HTERT RPE-1 (cell line): Measurements from ENCODE around the gene SPC24.
"Not testable (repeated sequence)": the region's sequence is repeated elsewhere in the genome, so short reads cannot be mapped to it uniquely, and the experiment has no call there.

Experiments used
- in situ Hi-C: fragments of 300-500 bp; cut with MboI; formaldehyde crosslinking; loops from 4 replicates; pipeline ENCODE4 v1.14.3; 2020; ENCODE audit warnings: low sequenced_read_pairs

The SPC24 gene

DNA sequence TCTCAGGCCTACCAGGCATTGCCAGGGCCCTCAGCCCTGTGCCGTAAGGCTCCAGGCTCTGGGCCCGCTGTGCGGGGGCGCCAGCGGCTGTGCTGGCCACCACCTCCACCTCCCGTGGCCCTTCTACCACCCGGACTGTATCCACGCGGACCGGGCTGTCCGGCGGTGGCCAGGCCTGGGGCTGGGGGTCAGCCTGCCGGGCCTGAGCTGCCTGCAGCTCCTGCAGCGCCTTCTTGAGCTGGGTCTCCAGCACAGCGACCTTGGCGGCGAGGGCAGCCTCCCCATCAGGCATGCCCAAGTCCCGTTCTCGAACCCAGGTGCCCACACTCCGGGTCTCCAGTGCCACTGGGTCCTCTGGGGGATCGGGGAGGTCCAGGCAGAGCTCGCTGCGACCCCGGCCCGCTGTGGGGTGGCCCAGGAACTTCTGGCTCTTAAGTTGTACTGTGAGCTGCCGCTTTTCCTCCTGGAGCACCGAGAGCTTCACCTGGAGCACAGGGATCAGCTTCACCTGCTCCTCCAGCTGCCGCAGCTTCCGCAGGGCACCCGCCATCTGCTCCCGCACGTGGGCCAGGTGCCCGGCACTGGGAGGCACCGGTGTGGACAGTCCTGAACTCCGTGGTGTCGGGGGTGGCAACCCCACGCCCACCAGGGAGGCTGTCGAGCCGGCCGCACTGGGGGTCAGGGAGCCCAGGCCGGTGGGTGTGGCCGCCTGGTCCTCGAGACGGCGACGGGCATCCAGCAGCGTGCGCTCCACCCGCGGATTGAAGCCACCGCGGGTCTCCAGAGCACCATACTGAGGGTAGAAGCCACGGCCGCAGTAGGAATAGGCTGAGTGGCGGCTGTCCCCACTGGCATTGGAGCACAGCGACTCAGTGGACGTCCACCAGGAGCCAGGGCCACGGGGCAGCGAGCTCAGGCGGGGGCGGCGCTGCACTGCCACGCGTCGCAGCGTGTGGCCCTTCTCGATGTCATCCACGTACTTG lies 37.7 kb upstream of the SPC24 start:
- in situ Hi-C loops, result no loop called here

DNA sequence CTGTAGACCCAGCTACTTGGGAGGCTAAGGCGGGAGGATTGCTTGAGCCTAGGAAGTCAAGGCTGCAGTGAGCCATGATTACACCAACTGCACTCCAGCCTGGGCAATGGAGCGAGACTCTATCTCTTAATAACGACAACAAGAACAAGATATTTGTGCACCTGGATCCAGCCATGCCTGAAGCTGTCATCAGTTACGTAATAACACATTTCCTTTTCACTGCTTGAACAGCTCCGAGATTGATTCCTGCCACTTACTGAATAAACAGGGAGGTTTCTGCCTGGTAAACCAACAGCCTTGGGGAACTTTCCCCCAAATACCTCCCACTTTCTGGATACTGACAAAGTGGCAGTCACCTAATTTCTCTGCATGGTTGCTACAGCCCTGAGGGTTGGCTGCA lies 36.4 kb upstream of the SPC24 start:
- in situ Hi-C loops, result no loop called here

DNA sequence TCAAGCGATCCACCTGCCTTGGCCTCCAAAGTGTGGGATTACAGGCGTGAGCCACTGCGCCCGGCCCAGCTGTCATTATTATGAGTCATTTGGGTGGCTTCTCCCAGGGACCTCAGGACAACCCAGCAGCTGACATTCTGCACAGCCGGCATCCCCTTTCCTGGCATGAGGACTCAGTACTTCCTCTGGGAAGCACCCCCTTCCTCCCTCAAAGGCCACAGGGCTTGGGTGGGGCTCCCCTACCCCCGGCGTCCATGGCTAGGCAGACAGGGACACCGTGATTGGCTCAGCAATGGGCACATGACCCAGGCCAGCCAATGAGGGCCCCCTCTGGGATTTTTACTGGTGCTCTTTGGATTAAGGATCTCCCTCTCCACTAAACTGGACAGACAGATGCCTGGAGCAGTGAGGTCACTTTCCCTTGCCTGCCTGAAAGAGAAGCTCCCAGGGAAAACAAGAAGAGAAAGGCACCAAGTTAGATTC lies 35.7 kb upstream of the SPC24 start:
- in situ Hi-C loops, result no loop called here

DNA sequence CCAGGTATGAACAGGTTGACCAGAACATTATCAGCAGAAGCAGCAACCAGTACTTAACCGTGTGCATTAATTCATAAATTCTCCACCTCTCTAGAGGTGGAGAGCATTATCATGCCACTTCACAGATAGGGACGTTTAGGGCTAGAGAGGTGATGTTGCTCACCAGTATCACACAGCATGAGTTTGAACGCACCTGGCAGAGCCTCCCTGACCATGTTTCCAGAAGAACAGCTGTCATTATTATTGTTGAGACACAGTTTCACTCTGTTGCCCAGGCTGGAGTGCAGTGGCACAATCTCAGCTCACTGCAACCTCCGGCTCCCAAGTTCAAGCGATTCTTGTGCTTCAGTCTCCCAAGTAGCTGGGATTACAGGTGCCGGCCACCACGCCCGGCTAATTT lies 34.9 kb upstream of the SPC24 start:
- in situ Hi-C loops, result no loop called here

DNA sequence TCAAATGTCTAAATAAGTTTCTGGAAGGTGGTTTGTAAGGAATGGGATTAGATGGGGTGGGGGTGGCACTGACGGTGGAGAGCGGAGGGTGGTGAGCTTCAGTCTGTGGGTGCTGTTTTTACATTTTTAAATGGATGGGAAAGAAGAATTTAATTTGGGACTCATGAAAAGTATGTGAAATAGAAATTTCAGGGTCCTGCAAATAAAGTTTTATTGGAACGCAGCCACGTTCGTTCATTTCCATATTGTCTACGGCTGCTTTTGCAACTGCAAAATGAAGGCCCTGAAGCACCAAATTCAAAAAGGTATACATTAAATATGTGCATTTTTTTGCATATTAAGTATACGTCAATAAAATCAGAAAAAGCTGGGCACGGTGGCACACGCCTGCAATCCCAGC lies 31.9 kb upstream of the SPC24 start:
- in situ Hi-C loops, result no loop called here

DNA sequence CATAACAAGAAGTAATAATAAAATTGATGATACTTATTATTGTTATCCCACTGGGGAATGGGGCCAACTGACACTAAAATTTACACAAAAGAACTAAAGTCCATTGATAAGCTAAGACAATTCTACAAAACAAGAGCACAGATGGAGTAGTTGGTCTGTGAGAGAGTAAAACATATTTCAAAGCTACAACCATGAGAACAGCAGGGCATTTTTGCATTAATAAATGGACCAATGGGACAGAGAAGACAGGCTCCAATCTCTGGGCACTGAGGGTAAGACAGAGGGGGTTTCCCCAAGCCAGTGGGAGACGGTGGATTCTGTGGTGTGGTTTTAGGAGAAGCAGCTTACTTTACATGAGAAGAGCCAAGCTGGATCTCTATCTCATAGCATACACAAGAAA lies 27.4 kb upstream of the SPC24 start:
- in situ Hi-C loops, result no loop called here

DNA sequence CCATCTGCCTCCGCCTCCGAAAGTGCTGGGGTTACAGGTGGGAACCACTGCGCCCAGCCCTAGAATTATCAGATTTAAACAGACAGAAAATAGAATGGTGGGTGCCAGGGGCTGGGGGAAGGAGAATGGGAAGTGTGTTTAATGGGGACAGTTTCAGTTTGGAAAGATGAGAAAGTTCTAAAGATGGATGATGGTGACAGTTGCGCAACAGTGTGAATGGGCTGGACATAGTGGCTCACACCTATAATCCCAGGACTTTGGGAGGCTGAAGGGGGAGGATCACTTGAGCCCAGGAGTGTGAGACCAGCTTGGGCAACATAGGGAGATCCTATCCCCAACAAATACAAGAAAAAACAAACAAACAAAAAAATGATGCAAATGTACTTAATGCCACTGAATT lies 25.9 kb upstream of the SPC24 start:
- in situ Hi-C loops, result no loop called here

DNA sequence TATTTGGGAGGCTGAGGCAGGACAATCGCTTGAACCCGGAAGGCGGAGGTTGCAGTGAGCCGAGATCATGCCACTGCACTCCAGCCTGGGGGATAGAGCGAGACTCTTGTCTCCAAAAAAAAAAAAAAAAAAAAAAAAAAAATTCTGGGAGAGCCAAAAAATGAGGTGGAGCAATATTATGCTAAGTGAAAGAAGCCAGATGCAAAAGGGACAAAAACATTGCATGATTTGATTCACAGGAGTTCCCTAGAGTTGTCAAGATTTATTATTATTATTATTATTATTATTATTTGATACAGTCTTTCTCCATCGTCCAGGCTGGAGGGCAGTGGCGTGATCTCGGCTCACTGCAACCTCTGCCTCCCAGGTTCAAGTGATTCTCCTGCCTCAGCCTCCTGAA lies 25.4 kb upstream of the SPC24 start:
- in situ Hi-C loops, result not testable (repeated sequence)

DNA sequence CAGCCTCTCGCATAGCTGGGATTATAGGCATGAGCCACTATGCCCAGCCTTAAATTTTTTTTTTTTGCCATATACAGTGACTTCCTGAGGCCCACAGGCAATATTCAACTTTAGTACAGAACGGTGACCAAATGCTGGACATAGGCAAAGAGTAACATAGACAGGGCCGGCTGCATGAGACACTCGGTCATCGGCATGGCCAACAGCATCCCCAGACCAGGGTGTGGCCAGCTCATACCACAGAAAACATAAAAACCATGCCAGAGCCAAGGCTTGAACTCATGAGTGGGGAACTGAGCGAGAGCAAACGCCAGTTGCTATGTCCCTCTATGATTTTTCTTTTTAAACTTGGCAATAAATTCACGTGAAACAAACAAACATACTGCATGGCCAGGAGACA lies 24.8 kb upstream of the SPC24 start:
- in situ Hi-C loops, result no loop called here

DNA sequence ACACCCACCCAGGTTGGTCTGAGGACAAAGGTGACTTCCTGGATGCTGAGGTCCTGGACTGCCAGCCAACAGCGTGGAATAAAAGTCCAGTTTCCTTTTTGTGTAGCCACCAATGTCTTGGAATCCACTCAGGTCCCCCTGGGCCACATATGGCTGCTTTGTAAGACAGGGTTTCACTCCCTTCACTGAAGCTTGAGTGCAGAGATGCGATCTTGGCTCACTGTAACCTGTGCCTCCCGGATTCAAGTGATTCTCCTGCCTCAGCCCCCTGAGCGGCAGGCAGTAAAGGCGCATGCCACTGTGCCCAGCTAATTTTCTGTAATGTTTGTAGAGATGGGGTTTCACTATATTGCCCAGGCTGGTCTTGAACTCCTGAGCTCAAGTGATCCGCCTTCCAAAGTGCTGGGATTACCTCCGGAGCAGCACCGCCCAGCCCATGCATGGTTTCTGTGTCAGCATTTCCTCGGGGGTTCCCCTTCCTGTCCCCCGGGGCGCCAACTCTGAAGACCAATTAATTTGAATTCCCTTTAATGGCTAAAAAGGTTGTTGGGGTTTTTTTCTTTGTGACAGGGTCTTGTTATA lies 24.2 kb upstream of the SPC24 start:
- in situ Hi-C loops, result no loop called here

DNA sequence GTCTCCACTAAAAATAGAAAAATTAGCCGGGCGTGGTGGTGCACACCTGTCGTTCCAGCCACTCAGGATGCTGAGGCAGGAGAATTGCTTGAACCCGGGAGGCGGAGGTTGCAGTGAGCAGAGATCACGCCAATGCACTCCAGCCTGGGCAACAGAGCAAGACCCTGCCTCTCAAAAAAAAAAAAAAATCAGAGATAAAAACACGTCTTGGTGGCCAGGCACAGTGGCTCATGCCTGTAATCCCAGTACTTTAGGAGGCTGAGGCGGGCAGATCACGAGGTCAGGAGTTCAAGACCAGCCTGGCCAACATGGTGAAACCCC lies 23.5 kb upstream of the SPC24 start:
- in situ Hi-C loops, result not testable (repeated sequence)

DNA sequence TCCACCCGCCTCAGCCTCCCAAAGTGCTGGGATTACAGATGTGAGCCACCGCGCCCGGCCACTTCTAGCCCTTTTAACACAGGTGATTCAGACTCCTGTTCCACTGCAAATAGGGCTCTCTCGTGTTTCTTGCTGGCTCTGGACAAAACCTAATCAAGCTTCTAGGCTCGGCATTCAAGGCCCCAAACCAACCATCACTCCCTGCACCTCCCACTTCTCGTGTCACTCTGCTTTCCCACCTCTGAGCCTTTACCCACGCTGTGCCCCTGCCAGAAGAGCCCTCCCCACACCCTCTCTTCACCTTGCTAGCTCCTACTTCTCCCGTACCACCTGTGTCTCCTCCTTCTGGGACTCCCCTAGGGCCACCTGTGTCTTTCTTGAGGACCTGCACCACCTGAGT lies 22.0 kb upstream of the SPC24 start:
- in situ Hi-C loops, result no loop called here

DNA sequence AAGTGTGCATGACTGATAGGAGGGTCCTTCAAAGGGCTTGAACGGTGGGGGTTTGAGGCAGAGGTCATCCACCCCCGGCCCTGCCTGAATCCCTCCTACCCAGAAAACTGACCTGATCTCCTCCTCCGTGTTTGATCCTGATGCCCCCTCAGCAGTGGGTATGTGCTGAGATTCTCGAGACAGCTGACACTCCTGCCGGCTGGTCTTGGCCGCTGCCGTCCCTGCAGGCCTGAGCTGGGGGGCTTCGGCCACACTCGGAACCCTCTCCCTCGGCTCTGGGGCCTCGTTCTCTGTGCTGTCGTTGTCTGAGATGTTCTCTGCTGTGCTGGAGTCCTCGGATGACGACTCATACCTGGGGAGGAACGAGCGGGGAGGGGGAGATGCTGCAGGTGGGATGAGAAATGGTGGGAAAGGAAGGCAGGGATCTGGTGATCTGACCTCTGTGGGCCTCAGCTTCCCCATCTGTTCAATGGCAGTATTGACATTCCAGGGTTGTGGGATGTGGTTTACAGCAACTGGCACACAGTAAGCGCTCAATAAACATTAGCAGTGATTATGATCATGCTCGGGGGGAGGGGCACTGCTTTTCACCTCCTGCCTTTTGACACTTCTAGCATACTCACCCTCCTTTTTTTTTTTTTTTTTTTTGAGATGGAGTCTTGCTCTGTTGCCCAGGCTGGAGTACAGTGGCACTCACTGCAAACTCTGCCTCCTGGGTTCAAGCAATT lies 21.0 kb upstream of the SPC24 start:
- in situ Hi-C loops, result no loop called here

DNA sequence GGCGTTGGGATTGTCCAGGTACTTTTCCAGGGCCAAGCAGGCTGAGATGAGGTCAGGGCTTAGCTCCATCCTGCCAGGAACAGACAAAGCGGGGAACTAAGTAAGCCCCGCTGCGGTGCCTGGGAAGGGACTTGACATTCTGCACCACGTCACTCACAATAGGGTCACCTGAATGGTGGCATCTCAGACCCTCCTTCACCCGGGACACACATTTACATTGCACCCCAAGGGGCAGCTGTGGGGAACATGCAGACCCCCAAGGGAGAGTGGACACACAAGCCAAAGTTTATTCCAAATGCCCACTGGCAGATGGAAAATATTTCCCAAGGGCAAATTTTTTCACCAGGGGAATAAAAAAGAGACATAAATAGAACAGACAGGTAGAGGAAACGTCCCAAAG lies 20.3 kb upstream of the SPC24 start:
- in situ Hi-C loops, result no loop called here

DNA sequence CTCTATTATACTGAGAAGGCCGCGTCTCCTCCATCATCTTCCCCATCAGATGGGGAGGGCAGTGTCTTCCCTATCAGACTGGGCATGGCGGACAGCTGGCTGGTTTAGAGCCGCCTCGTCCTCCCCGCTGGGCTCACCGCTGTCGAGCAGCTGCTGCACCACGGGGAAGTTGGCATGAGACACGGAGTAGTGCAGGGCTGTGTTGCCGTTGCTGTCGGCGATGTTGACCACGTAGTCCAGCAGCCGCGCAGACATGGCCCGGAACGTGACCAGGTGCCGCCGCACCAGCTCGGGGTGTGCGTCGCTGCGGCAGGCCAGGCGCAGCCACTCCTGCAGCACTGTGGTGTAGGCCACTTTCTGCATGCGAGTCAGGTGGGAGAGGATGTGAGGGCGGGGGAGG lies 18.8 kb upstream of the SPC24 start:
- in situ Hi-C loops, result no loop called here

DNA sequence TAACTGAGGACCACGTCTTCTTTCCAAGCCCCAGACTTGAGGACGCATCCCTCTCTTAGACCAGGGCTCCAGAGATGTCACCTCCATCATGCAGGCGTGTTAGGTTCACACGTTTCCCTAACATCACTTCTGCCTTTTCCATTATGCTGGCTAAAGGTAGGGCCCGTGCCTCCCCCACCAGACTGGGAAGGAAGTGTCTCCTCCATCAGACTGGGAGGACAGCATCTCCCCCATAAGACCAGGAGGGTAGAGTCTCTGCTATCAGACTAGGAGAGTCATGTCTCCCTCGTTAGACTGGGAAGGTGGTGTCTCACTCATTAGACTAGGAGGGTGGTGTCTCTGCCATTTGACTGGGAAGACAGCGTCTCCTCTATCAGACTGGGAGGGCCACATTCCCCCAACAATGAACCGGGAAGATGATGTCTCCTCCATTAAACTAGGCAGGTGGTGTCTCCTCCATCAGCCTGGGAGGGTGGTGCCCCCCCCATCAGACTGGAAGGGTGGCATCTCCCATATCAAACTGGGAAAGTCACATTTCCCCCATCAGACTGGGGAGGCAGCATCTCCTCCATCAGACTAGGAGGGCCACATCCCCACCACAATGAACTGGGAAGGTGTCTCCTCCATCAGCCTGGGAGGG lies 18.1 kb upstream of the SPC24 start:
- in situ Hi-C loops, result no loop called here

DNA sequence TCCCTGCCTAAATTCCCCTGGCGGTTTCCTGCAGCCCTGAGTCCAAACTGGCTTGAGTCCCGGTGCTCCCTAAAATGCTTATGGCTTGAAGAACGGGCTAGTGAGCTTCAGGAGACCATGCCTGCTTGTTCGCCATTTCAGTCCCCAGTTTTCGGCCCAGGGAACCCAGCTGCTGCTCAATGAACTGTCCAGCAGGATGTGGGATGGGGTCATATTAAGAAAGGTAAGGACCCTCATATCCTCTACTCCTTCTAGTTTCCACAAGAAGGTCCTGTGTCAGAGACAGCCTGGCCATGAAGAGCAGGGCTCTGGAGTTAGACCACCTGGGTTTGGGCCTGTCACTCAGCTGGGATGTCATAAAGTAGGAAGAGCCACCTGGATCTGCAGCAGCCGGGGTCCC lies 17.0 kb upstream of the SPC24 start:
- in situ Hi-C loops, result no loop called here

DNA sequence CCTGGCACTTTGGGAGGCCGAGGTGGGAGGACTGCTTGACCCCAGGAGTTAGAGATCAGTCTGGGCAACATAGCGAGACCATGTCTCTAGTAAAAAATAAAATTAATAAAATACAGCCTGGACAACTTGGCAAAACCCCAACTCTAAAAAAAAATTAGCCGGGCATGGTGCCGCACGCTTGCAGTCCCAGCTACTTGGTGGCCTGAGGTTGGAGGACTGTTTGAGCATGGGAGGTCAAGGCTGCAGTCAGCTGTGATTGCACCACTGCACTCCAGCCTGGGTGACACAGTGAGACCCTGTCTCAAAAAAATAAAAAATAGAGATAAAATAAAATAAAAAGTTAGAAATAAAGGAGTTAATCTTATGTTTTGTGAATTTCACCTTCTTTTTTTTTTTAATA lies 15.6 kb upstream of the SPC24 start:
- in situ Hi-C loops, result no loop called here

DNA sequence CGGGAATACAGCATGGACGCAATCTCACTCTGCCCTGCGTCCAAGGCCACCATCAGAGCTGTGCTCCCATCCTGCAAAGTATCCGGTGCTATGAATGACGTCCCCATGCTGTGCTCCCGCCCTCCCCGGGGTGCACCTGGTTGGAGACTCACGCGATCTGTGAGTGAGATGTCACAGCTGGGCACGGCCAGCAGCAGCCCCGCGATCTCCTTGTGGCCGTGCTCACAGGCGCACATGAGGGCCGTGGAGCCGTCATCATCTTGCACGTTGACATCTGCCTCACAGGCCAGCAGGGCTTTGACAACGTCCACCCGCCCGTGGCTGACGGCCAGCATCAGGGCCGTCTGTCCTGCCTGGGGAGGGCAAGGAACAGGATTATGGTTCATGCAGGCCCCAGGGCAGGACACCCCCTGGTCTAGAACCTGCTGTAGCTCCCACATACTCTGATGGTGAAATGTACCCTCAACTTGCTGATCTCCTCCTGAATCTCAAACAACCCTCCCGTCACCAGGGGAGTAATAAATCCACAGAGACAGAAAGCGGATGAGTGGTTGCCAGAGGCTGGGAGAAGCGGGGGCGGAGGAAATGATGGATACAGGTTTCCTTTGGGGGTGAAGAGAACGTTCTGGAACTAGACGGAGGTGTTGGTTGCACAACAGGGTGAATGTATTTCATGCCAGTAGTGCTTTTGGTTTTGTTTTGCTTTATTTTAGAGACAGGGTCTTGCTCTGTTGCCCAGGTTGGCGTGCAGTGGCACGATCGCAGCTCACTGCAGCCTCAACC lies 14.5 kb upstream of the SPC24 start:
- in situ Hi-C loops, result no loop called here

DNA sequence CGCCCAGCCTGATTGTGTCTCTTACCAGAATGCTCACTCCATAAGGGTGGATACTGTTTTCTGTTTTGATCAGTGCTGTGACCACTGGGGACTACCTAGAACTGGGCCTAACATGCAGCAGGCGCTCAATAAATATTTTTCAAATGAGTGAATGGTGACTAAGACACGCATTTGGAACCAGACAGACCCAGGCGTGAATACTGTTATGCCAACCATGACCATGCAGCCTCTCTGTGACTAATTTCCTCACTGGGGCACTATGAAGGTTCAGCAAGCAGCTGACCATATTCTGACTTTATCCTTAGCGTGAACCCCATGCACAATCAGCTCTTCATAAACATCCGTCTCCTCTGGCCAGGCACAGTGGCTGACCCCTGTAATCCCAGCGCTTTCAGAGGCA lies 13.0 kb upstream of the SPC24 start:
- in situ Hi-C loops, result no loop called here
